Left lung (tissue), 10 donors: ENCODE results near the gene CCDC81. TPM values are rescaled to one million over a fixed set of nuclear protein-coding genes. Genes with fewer than 3 reads are reported as not detected.

Source experiments
- ATAC-seq: fragments of 200-7000 bp; cut with Tn5 transposase; one replicate; pipeline ENCODE4 v1.9.1; 2020; ENCODE audit warnings: moderate library complexity
- DNase-seq, 4 donors: peaks; one replicate each; pipeline ENCODE4 v3.0.0-alpha.2; 2013 to 2020
- H3K27ac ChIP-seq, 2 donors: fragments of 200-600 bp; sonication (generic) in 1 of 2; one replicate each; pipeline versions ENCODE4 v1.5.0 to v1.8.0; 2020 to 2021
- H3K27me3 ChIP-seq, 2 donors: fragments of 200-600 bp; sonication (generic) in 1 of 2; one replicate each; pipeline versions ENCODE4 v1.5.0 to v1.8.0; 2020 to 2021
- H3K36me3 ChIP-seq, 2 donors: fragments of 200-600 bp; sonication (generic) in 1 of 2; one replicate each; pipeline versions ENCODE4 v1.5.0 to v1.8.0; 2020 to 2021
- H3K4me1 ChIP-seq, 2 donors: fragments of 200-600 bp; one replicate each; pipeline ENCODE4 v1.8.0; 2021
- H3K4me3 ChIP-seq, 2 donors: fragments of 200-600 bp; sonication (generic) in 1 of 2; one replicate each; pipeline versions ENCODE4 v1.5.0 to v1.8.0; 2020 to 2021; ENCODE audit warnings: mild to moderate bottlenecking in 1 of 2
- H3K9me3 ChIP-seq, 2 donors: fragments of 200-600 bp; sonication (generic) in 1 of 2; one replicate each; pipeline versions ENCODE4 v1.5.0 to v1.8.0; 2020 to 2021
- intact Hi-C, 2 donors: fragments of 100-400 bp; cut with DNase I; formaldehyde crosslinking; loops; one replicate each; pipeline versions ENCODE4 v1.11.2 to v1.14.2; 2022
- polyA plus RNA-seq, 6 donors: library from polyadenylated mRNA; unstranded; fragments of 120-200 nt; gene quantifications; one replicate each; pipeline ENCODE4 v1.2.1, GENCODE V29; 2013; ENCODE audit not compliant: insufficient read length in 6 of 6
- total RNA-seq, 2 donors: library from RNA; stranded (reverse); fragmentation: NEBNext Ultra II Directional; extraction: Animal tissue kit (Norgen Biotek cat#: 25700); gene quantifications; one replicate each; pipeline ENCODE4 v1.2.1, GENCODE V29; 2021
- TF ChIP-seq, protein P1 (sequence below), 2 donors: fragments of 200-600 bp; sonication (generic) in 1 of 2; IDR thresholded peaks; one replicate each; pipeline versions ENCODE4 v1.5.0 to v1.8.0; 2021; ENCODE audit warnings: antibody characterized with exemption in 2 of 2
- donor health status: DM: no; HTN: yes; CAD: no.
- donor health status: DM: no; HTN: no; CAD: no.

The CCDC81 gene
- total and polyA plus RNA-seq, 8 donors = 0.58 to 4.9 (median 3.3) TPM

DNA sequence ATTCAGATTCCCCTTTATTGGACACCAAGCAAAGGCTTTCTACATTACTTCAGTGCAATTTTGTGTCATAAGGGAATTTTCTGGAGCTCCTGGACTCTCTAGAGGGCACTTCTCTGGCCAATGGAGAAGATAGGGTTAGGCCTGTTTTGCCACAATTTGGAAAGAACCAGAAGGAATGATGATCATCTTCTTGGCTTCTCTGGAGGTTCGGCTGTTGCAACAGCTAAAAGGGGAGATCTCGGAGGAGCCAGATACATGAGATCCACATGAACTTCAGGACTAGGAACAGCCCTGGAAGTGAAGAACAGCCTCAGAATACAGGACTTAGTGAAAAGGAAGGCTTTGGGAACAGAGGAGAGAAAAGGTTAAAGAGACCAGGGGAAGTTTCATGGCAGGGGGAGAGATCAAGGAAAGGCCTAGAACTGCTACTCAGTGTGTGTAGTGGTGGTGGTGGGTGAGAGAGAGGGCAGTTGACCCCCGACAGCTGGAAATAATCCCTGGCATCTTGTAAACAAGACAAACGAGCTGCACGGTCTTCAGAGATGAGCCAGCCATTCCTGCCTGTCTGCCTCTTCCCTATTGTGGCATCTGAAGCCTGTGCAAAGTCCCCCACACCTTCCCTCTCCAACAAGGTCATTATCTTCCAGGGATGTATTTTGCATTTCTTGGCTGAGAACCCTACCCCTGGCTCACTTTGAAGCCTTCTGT lies 83.8 kb downstream of the CCDC81 start:
- DNase-seq = no peak
- Histone ChIP-seq H3K27me3 (no peaks in the 10 kb centered on the region), H3K9me3 (no peaks in the 10 kb centered on the region), H3K4me3 (no peak overlapping the region), H3K36me3 (peaks cover 0 to 5% of the 10 kb centered on the region in 2 donors), H3K4me1 (peaks cover 4 to 15% of the 10 kb centered on the region in 2 donors), H3K27ac (peak overlapping the region in 1 of 2 donors; percentile 6)
- TF ChIP-seq, protein P1, sequence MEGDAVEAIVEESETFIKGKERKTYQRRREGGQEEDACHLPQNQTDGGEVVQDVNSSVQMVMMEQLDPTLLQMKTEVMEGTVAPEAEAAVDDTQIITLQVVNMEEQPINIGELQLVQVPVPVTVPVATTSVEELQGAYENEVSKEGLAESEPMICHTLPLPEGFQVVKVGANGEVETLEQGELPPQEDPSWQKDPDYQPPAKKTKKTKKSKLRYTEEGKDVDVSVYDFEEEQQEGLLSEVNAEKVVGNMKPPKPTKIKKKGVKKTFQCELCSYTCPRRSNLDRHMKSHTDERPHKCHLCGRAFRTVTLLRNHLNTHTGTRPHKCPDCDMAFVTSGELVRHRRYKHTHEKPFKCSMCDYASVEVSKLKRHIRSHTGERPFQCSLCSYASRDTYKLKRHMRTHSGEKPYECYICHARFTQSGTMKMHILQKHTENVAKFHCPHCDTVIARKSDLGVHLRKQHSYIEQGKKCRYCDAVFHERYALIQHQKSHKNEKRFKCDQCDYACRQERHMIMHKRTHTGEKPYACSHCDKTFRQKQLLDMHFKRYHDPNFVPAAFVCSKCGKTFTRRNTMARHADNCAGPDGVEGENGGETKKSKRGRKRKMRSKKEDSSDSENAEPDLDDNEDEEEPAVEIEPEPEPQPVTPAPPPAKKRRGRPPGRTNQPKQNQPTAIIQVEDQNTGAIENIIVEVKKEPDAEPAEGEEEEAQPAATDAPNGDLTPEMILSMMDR (IDR thresholded peaks at IDR 0.05) = no peak
- ATAC-seq = no peak
- intact Hi-C loops = loop anchor here in 1 of 2 donors (5.0 to 10.0 kb wide), 2 partner anchors 156 to 359 kb away; no protein-coding TSS in a partner anchor

DNA sequence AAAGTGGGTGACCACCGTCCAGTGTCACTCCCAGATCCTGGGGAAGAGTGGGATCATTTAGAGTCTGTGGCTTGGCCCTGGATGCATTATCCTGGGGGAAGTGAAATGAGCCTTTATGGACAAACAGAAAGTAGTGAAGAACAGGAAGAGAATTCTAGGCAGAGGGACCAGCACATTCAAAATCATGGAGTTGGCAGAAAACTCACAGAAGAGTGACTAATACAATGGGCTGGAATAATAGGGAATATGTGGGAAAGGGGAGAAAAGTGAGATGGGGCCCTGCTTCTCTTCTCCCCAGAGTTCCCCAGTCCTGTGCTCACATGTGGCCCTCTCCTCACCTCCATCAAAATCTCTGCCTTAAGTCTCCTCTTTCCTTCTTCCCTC lies 84.3 kb downstream of the CCDC81 start:
- intact Hi-C loops = loop anchor here in 1 of 2 donors (5.0 to 10.0 kb wide), 2 partner anchors 156 to 358 kb away; no protein-coding TSS in a partner anchor
- Histone ChIP-seq H3K4me1 (peaks cover 4 to 15% of the 10 kb centered on the region in 2 donors), H3K4me3 (no peak overlapping the region), H3K27me3 (no peaks in the 10 kb centered on the region), H3K9me3 (no peaks in the 10 kb centered on the region), H3K36me3 (peaks cover 0 to 6% of the 10 kb centered on the region in 2 donors), H3K27ac (peak overlapping the region in 1 of 2 donors; percentile 6)
- TF ChIP-seq, protein P1 (IDR thresholded peaks at IDR 0.05) = no peak
- DNase-seq (no peak), ATAC-seq (no peak)

- no peak overlapping the region for H3K4me3 ChIP-seq
- DNase-seq = no peak
- peak; percentile 30 for ATAC-seq
- TF ChIP-seq, protein P1 (IDR thresholded peaks at IDR 0.05) = no peak
- peaks cover 0 to 6% of the 10 kb centered on the region in 2 donors for H3K36me3 ChIP-seq
- no peak overlapping the region for H3K27ac ChIP-seq
- H3K4me1 ChIP-seq = peaks cover 4 to 15% of the 10 kb centered on the region in 2 donors
- intact Hi-C loops = loop anchor here in 1 of 2 donors (5.0 to 10.0 kb wide), 2 partner anchors 155 to 357 kb away; no protein-coding TSS in a partner anchor
- no peaks in the 10 kb centered on the region for H3K9me3 ChIP-seq
- no peaks in the 10 kb centered on the region for H3K27me3 ChIP-seq
These were observed 85.2 kb downstream of the CCDC81 start for GRCh38 chr11:86459682-86460460.

- intact Hi-C loops = no loop called here
- ATAC-seq (no peak), DNase-seq (no peak)
- H3K4me3 ChIP-seq = no peak overlapping the region
- no peaks in the 10 kb centered on the region for H3K27me3 ChIP-seq
- H3K9me3 ChIP-seq = no peaks in the 10 kb centered on the region
- no peak overlapping the region for H3K27ac ChIP-seq
- peaks cover 4 to 15% of the 10 kb centered on the region in 2 donors for H3K4me1 ChIP-seq
- TF ChIP-seq, protein P1 (IDR thresholded peaks at IDR 0.05) = no peak
- peaks cover 0 to 6% of the 10 kb centered on the region in 2 donors for H3K36me3 ChIP-seq
These were observed 86.0 kb downstream of the CCDC81 start for GRCh38 chr11:86460461-86461385.
